Breast epithelium (tissue), 3 donors: ENCODE measurements around the gene RNLS.

Experiments used
- POLR2A ChIP-seq: fragments of 450-650 bp; IDR thresholded peaks from one replicate; pipeline ENCODE4 v1.6.1; 2016; ENCODE audit warnings: antibody characterized with exemption, mild to moderate bottlenecking, moderate library complexity
- POLR2AphosphoS5 ChIP-seq, 3 donors: sonication (generic); formaldehyde crosslinking; IDR thresholded peaks; one replicate each; pipeline ENCODE4 v1.6.1; 2017; ENCODE audit warnings: antibody characterized with exemption in 3 of 3
- TF ChIP-seq, protein P1 (sequence below), 3 donors: fragments of 450-650 bp; IDR thresholded peaks; one replicate each; pipeline ENCODE4 v1.5.1; 2016 to 2017; ENCODE audit warnings: antibody characterized with exemption in 3 of 3, mild to moderate bottlenecking in 3 of 3, moderate library complexity in 3 of 3

GRCh38 chr10:88582411-88582805 lies 710 bp downstream of the RNLS start:
- TF ChIP-seq POLR2A (no peak), POLR2AphosphoS5 (IDR thresholded peaks at IDR 0.05) (no peak)
- TF ChIP-seq, protein P1, sequence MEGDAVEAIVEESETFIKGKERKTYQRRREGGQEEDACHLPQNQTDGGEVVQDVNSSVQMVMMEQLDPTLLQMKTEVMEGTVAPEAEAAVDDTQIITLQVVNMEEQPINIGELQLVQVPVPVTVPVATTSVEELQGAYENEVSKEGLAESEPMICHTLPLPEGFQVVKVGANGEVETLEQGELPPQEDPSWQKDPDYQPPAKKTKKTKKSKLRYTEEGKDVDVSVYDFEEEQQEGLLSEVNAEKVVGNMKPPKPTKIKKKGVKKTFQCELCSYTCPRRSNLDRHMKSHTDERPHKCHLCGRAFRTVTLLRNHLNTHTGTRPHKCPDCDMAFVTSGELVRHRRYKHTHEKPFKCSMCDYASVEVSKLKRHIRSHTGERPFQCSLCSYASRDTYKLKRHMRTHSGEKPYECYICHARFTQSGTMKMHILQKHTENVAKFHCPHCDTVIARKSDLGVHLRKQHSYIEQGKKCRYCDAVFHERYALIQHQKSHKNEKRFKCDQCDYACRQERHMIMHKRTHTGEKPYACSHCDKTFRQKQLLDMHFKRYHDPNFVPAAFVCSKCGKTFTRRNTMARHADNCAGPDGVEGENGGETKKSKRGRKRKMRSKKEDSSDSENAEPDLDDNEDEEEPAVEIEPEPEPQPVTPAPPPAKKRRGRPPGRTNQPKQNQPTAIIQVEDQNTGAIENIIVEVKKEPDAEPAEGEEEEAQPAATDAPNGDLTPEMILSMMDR (IDR thresholded peaks at IDR 0.05), result no peak
